NCI-H69 (cell line): Measurements from ENCODE around the gene TUBGCP6.

Experiments
- DNase-seq: peaks from one replicate; lab custom pipeline; 2025; lab: John Stamatoyannopoulos, UW

Gene TUBGCP6

DNA sequence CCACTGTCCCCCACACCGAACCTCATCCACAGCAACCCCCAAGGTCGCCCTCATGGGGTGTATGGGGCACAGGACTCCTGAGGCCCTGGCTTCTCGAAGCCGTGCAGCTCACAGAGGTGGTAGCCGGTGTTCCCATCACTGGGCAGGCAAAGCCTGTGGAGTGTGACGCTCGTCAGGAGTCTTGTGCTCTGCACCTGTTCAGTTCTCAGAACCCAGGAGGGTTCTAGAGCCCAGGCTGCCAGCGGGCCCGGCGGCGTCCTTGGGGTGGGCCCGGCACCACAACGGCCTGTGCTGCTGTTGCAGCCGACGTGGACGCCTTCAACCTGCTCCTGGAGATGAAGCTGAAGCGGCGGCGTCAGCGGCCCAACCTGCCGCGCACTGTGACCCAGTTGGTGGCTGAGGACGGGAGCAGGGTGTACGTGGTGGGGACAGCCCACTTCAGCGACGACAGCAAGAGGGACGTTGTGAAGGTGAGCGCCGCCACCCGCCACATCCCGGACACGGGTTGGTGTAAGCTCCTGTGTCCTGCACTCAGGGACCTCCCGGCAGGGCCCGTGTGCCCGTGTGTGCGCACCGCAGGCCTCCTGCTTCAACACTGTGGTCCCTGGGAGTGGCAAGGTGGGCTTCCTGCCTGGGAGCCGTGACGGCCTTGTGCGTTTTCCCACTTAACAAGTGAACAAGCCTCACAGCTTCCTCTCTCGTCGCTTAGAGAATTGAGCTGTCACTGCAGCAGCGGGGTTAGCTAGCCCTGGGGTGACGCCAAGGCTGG lies 50.6 kb downstream of the TUBGCP6 start:
- DNase-seq: no peak

DNA sequence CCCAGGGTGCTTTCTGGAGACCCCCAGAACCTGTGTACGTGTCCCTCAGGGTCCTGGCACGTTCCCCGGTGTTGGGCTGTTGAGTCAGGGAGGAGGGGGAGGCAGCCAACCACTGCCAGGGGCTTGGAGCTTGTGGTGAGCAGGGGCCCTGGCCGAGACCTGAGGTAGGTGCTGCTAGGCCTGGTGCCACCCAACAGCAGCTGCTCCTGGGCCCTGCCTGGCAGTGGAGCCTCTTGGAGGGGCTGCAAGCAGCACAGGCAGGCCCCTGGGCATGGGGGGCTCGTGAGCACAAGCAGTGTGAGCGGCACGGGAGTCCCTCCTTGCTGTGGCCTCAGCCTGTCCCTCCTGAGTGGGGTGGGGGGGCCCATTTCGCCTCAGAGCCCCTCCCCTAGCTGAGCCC lies 51.2 kb downstream of the TUBGCP6 start:
- no peak for DNase-seq

DNA sequence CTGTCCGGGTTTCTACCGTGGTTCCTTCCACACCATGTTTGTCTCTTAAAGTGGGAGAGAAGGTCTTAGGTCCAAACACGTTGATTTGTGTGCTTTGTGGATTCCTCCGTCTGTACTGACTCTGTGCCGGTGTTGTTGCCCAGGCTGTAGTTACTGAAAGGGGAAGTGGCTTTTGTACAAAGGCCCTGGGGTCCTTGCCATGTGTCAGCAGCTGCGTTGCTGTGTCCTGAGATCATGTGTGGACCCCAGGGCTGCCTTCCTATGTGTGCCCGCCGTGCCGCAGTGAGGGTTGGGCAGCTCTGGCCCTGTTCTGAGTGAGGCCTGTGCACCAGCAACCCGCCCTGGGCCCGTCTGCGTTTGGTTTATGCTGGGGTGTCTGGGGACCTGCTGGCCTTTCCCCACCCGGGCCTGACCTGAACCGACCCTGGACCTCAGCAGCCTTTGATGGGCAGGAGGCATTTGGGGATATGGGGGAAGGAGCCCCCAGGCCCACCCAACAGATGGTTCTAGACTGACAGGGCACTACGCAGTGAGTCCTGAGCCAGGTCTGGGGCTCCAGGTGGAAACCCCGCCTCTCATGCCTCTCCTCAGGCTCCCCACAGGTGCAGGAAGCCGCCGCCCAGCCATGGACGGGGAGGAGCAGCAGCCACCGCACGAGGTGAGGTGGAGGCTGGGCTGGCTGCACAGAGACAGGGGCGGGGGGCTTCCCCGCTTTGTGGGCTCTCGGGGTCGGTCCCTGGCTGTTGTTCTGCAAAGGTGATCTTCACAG lies 52.2 kb downstream of the TUBGCP6 start:
- DNase-seq: peak; percentile 29

DNA sequence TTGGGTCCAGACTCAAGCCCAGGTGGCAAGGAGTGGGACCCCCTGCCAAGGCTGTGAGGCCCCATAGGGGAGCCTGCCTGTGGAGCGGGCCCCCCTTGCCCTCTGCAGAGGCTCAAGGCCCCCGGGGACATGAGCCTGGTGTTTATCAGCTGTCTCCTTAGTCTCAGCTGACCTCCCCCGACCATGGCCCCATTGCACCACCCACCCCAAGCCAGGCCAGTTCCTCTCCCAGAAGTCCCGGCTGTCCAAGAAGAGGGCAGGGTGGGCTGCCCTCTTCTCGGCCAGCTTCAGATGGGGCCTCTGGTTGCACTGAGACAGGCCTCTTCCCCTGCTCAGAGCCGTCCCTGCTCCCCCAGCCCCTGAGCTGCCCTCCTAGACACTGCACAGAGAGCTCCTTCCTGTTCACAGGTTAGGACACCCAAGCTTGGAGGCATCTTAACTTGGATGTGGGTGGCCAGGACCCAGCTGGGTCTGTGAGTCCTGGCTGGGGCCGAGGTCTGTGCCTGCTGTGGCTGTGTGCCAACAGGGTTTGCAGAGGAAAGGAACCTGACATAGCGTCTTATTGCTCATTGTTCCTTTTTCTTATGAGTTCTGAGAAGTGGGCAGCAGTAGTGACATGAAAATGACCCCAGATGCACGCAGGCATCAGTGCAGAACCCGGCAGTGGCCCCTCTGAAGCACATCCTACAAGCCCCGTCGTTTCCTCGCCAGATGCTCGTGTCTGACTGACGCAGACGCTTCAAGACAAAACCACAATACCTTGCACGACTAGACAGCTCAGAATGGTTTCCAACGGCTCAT lies 53.7 kb downstream of the TUBGCP6 start:
- DNase-seq: no peak

DNA sequence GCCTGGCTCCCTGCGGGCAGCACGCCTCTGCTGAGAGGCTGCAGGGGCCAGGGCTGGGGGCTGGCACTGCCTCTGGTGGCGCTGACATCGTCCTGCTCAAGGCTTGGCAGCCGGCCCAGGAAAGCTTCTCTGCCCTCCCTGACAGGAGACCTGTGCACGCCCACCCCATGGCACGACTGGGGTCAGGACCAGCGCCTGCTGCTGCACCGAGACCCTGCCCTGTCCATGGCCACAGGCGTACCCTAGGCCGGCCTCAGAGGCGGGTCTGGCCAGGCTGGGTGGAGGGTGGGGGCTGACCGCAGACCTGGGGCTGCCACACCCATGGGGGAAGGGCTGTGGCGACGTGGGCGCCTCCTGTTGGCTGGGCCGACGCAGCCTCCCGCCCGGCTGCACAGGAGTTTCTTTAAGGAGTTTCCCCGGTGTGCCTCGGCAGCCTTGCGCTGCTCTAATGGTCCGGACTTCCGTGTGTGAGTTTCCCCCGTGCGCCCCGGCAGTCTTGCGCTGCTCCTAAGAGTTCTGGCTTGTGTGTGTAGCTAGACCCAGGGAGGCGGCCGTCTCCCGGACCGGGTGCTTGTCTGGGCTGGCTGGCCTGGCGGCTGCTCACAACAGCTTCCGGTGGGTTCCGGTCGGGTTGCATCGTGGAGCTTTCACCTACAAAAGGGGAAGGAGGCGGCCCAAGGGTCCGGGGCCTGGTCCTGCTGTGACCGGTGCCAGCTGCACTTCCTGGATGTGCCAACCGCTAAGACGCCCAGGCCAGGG lies 54.5 kb downstream of the TUBGCP6 start:
- DNase-seq: peak; percentile 71

DNA sequence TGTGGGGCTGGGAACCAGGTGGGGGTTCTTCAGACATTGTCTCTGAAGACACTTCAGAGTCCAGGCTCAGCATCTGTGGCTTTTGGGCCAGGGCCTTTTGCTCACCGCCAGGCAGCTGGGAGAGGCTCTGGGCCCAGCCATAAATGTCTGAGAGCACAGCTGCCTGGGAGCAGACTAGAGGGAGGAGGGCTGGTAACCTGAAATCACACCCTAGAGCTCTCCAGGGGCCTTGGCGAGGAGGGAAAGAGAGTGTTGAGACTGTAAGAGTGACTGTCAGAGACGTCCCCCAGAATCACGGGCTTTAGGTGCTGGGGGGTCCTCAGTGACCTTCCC lies 55.0 kb downstream of the TUBGCP6 start:
- peak; percentile 71 for DNase-seq

DNA sequence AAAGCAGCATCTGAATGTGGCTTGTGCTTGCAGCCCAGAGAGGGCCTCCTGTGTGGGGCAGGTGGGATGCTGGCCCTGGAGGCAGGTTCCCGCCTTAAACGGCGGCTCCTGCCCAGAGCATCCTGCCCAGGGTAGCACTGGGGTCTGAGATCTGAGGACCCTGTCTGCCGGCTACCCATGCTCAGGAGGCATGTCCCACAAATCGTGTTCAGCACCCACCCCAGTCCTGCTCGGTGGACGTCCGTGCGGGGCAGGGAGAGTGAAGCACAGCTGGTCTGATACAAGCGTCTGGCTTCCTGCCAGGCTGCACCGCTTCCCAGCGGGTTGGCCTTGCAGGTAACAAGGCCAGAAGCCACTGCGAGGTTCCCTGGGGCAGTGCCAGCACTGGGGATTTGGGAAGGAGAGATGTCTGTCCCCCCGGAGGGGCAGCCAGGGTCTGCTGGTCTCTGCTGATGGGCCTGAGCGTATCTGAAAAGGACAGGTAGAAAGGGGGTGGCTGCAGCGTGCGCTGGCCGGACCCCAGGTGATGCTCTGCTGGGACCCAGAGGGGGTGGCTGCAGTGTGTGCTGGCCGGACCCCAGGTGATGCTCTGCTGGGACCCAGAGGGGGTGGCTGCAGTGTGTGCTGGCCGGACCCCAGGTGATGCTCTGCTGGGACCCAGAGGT lies 55.5 kb downstream of the TUBGCP6 start:
- peak; percentile 84 for DNase-seq

DNA sequence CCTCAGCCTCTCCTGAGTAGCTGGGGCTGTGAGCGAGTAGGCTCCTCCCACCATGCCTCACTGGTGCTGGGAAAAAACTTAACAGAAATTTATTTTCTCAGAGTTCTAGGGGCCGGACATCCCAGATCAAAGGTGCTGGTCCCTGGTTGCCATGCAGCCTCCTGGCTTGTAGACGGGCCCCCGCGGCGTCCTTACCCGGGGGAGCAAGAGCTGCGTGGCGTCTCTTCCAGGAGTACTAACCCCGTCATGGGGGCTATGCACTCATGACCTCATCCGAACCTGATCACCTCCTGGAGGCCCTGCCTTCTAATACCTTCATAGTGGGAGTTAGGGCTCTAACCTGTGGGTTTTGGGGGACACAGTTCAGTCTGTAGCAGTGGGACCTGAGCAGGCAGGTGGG lies 56.5 kb downstream of the TUBGCP6 start:
- DNase-seq: no peak

DNA sequence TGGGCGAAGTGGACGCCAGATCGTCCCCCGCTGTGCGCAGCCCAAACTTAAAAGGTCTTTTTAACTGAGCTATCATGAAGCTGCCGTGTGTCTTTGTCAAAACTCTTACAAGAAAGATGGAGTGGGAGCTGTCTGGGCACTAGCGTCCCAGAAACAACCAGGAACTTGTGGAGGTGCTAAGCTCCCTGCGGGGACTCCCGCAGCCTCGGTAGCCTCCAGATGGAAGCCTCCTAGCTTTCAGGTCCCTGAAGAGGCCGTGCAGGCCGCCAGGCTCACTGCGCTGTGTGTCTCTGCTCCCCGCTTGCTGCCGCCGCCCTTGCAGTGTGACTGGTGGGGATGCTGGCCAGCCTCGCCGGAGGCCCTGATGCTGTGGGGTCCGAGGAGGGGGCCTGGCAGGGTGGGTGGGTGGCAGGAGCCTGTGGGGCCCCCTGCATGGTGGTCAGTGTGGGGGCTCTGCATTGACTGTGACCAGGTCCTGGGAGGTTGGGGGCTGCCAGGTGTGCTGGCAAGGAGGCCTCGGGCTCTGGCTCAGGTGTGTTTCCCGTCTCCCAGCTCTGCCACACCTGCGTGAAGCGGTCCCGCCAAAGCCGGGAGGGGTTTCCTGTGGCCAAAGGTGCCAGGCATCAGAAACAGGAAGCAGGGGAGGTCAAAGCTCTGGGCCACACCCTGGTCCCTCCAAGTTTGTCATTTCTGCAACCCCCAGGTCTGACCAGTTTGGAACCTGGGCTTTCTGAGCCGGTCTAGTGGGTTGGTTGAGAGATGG lies 57.9 kb downstream of the TUBGCP6 start:
- DNase-seq: peak; percentile 30

DNA sequence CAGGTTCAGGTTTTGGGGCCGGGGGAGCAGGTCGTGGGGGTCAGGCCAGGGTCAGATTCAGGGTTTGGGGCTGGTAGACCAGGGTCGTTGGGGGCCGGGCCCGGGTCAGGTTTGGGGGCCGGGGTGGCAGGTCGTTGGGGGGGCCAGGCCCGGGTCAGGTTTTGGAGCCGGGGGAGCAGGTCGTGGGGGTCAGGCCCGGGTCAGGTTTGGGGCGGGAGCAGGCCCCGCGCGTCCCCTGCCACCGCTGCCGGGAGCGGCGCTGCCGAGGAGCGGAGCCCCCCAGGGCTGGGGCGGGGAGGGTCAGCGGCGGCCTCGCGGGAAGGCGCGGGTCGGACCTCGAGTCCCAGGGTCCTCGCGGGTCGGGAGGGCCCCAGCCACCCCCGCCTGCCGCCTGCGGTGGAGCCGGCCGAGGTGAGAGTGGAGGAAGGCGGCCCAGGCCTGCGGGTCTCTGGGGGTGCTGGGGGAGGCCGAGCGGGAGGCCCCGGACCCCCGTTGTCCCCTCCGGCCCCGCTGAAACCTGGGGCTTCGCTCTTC lies 58.6 kb downstream of the TUBGCP6 start:
- DNase-seq: peak; percentile 23

DNA sequence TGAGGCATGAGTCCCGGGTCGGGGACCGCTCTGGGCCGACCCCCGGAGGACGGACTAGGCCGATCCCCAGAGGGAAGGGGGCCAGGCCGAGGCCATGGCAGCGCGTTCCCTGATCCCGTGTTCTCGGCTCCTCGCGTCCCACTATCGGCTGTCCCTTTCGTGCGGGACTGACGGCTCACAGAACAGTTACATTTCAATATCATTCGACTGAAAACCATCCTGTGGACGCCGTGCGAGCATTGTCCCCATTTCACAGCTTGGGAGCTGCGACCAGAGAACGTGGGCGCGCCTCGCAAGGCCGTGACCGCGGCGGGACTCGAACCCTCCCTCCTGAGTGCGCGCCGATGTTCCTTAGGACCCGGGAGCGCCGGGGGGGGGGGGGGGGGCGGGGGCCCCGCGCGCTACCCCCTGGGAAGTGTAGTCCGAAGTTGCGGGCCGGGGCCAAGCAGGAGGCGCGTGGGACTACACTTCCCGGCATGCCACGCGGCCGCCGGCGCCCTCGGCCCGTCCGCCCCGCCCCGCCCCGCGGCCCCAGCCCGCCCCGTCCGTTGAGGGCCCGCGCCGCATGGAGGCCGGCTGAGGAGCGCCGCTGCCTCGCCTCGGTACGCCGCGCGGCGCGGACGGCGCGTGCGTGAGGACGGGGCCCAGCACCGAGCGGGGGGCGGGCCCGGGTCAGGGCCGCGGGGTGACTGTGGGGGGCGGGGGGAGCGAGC lies 59.3 kb downstream of the TUBGCP6 start, which contains the start of gene TRABD:
Gene TRABD (plus strand): TSS at position 539 of the 713 bp plus-strand sequence. CDS start 7,148 bp downstream, outside the sequence.
- peak; percentile 96 for DNase-seq

DNA sequence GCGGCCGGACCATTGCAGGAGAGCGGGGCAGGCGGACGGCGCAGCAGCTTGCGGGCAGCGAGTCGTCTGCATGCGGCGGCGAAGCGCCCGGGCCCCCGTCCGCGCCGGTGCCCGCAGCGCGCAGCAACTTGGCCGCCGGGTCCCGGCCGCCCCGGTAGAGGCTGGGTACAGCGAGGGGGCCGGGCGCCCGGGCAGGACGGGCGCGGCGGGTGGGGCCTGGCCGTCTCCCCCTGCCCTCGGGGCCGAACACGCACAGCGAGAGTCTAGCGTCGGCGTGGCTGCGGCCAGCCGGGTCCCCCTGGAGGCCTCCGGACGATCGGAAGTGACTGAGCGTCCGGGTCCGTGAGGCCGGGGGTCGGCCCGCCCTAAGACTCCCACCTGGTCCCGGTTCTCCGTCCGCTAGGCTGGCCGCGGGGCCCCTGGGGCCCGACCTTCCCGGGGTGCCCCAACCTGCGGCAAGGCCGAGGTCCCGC lies 59.9 kb downstream of the TUBGCP6 start:
- DNase-seq: peak; percentile 52

DNA sequence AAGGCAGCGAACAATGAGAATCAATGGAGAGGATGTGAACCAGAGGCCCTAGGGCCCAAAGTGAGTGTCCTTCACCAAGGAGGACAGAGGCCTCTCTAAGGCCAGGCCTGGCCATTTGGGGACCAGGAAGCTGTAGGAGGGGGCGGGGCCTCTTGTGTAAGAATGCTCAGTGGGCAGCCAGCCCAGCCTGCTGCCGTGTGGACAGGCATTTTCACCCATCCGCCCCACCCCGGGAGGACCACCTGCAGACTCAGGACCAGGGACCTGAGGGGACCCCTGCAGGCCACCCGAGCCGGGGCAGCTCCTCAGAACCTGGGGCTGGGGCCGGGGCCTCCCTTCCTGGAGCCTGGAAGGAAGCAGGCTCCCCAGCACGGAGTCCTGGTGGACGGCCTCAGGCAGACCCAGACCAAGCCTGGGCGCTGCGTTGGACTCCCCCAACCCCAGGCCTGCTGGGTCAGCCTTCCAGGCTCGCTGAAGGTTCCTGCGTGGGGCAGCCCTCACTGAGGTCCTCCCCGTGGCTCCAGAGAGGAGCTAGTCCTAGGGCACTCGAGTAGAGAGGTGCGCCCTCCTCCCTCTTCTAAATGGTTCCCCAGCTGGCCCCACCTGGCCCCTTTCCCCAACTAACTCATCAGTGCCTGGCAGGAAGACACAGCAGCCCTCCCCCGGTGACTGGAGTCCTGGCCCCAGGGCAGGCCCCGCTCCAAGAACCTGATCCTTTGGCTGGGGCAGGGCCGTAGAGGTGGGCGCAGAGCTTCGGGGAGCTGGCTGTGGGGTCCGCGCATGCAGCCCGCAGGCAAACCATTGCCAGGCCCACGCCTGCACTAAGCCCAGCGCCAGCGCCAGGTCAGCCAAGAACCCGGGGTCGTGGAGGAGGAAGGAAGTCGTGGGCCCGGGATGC lies 60.6 kb downstream of the TUBGCP6 start:
- DNase-seq: peak; percentile 22

DNA sequence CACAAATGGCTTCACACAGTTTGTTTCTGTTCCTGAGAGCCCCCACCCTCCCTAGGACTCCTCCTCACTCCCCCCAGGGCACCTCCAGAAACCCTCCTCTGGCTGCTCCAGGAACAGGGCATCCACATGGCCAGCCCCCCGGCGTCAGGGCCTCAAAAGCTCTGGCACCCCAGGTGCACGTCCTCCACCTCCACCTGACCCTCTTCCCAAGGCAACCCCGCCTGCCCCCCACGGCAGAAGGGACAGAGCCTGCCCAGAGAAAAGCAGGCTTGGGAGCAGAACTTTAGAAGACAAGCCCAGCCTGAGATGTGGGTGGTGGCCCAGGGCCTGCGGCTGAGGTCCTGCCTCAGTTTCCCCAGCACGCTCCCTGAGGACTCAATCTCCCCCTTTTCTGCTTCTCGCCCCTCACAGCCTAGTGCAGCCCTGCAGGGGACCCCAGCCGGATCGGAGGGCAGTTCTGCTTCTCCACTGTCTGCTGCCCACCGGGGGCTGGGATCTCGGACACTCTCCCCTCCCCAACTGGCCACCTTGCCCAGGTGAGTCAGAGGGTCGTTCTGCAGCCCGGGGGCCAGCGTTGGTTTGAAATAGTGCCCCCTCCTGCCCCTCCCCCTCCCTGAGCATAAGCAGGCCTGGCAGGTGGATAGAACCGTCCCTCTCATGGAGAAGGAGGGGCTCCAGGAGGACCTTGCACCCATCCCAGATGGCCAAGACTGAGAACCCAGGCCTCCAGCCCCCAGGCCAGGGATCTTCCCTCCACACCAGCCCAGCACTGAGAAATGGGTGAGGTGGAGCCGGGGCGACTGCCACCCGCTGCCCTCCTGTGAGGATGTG lies 61.5 kb downstream of the TUBGCP6 start:
- DNase-seq: no peak

DNA sequence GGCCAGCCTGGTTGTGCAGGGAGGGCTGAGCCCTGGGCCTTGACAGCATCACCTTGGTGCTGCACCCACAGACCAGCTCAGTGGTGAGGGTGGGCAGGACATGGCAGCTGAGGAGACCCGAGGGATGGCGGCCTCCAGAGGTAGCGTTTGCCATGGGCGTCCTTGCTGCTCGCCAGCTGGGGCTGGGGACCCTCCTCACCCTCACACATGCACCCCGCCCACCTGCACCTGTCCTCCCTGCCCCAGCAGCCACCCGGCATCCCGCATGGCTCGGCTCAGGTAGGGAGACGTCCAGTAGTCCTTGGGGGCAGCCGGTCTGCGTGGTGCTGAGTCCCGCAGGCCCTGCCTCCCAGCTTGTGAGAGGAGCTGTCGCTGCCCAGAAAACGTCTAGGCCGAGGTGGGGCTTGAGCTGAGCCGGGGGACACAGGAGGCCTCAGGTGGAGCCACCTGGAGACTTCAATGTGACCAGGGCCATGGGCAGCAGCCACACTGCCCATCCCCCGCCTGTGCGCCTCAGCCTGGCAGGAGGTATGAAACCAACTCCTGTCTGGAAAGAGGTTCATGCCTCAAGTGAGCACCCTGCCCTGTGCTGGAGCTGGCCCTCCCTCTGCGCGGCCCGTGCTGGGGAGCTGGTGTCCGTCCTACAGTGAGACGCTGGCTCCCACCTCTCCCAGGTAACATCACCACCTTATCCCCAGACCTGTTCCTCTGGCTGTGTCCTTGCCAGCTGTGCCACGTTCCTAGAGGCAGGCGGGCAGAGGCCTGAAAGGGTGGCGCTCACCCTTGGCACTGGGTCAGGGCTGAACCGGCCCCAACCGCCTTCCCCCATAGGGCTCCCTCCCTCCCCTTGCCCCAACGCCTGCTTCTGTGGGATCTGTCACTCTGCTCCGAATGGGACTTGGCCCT lies 62.4 kb downstream of the TUBGCP6 start:
- peak; percentile 7 for DNase-seq

DNA sequence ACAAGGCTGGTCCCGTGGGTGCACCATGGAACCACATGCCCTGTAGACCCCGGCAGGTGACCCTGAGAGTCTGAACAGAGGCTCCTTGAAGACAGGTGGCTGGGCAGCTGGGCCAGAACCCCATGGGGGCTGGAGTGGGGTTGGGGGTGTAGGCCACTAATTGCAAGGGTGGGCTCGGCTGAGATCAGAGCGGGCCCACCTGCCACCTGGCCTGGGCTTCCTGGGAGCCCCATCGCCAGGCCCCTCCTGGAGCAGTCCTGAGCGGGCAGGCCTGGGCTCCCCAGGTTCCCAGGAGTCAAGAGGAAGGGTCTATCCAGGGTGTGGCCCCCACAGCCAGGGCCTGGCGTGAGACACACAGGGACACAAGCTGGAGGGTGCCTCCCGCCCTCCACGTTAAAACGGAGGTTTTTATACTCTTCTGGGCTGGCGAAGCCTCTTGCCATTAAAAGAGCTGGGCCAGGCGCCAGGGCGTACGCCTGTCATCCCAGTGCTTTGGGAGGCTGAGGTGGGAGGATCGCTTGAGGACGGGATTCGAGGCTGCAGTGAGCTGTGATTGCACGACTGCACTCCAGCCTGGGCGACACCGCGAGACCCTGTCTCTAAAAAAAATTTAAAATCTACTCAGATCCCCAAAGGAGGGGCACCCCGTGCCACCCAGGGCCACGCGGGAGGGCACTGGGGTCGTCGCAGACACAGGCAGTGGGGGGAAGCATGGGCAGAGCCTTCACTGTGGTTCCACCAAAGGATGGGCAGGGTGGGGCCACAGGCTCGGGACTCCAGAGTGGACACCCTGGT lies 63.9 kb downstream of the TUBGCP6 start:
- no peak for DNase-seq
